NCI-H446 (cell line): Measurements from ENCODE around the gene KRT71.
"Not testable (repeated sequence)": the region's sequence is repeated elsewhere in the genome, so short reads cannot be mapped to it uniquely, and the experiment has no call there.

Experiments used
- DNase-seq, 2 experiments: peaks; one replicate each; lab custom pipeline; 2025; lab: John Stamatoyannopoulos, UW

Gene KRT71

DNA sequence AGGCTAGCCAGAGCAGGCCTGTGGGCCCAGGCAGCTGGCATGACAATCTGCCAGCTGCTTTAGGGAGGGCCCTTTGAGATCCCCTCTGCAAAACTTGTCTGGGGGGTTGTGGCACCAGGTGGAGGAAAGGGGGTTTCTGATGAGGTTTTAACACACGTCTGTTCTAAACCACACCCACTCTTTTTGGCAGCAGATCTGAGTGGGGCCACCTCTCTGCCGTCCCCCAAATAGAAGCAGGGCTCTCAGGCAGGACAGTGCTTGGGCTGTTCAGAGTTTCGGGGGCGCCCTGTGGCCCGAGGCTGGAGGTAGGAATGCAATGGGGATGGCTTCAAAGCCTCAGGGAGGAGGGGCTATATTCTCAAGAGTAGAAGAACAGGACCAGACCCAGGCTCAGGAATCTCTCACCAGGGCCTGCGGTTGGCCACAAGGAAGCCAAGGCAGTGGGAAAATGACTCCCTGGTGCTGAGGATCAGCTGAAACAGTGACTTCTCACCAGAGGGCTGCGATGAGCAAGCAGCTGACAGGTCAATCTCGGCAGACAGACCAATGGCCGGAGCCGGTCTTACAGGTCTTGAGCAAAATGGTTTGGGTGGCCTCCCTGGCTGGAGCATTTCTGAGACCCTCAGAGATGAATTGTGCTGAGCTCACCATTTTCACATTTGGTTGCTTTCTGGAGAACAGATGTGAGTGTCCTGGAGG lies 31.2 kb downstream of the KRT71 start:
- DNase-seq: no peak

- DNase-seq: no peak
These were observed 31.8 kb downstream of the KRT71 start for GRCh38 chr12:52521175-52521567.

DNA sequence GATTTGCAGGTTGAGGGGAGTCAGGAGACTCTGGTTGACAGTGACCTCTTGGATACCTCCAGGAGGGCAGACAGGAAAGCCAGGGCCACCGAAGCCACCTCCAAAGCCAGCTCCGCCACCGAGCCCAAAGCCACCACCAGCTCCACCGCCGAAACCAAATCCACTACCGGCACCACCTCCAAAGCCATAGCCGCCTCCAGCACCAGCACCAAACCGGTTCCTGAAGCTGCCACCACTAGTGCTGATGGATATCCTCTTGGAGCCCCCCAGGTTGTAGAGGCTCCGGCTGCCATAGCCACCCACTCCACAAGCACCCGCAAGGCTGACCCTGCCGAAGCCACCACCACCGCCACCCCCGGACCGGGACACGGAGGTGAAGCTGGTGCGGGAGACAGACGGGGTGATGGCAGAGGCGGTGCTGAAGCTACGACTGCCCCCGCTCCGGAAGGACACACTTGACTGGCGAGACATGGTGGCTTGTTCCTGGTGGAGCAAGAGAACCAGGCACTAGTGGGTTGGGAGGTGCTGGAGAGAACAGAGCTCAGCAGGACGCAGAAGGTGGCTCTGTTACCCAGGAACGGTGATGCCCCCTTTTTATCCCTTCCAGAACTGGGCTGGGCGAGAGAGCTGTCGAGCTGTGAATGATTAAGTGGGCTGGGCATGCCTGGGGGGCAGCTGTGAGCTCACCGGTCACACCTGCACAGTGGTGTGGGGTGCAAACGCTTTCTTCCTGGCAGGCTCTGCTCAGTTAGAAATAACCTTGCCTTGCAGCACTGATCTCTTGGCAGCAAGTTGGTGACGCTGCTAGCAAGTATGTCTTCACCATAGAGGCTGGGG lies 32.9 kb downstream of the KRT71 start, which contains the start of gene KRT5:
Gene KRT5 (minus strand): TSS at position 569 of the 837 bp plus-strand sequence. CDS start 98 bp downstream, at position 471.
- no peak for DNase-seq

DNA sequence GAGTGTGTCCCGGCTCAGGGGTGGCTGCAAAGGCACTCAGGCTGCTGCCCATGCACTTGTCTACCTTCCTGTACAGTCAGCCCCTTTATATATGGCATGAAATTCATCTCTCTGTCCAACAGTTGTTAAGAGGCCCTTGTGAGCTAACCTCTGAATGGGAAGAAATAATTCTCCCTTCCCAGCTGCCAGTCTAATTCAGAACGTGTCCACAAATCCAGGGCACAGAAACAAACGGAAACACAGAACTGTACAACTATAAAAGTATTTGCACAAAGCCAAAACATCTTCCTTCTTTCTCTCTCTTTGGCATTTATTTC lies 33.6 kb downstream of the KRT71 start:
- no peak for DNase-seq

GRCh38 chr12:52518574-52519386 lies 34.2 kb downstream of the KRT71 start:
- DNase-seq: no peak

DNA sequence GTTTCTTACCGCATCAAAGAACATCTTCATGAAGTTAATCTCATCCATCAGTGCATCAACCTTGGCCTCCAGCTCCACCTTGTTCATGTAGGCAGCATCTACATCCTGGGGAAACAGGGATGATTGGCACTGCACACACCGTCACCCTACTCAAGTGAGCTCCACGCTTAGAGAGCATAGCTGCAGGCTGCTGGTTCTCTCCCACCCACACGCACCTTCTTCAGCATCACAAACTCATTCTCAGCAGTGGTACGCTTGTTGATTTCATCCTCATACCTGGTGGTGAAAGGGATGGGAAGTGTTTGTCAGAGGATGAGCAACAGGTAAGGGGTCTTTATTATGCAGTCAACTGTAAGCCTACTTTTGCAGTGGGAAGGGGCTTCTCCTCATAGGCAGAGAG lies 35.1 kb downstream of the KRT71 start:
- DNase-seq: no peak

DNA sequence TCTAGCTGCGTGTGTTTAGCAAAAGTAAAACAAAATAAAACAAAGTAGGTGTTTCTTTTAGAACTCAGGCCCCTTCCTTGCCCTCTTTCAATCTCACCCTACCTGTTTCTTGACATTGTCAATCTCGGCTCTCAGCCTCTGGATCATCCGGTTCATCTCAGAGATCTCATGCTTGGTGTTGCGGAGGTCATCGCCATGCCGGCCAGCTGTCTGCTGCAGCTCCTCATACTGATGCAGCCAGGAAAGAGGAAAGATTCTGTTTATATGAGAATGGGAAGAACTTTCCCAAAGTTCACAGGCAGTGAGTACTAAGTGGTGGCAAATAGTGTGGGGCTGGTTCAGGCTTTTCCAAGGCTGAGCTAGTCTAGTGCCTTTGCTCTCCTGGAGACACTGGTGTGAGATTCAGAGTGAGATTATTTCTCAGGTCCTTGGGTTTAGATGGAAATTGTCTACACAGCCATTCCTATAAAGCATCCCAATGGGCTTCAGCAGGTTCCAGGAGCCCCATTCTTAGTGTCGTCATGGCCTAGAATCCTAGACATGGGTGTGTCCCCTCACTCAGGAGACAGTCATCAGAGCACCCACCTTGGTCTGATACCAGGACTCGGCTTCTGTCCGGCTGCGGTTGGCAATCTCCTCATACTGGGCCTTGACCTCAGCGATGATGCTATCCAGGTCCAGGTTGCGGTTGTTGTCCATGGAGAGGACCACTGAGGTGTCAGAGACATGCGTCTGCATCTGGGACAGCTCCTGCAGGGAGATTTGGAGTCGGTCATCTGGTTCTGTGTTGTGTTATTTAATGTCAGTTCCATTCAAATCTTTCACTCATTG lies 35.7 kb downstream of the KRT71 start:
- no peak for DNase-seq

- no peak for DNase-seq
These were observed 36.8 kb downstream of the KRT71 start for GRCh38 chr12:52515927-52516831.

GRCh38 chr12:52515319-52515646 lies 37.7 kb downstream of the KRT71 start:
- DNase-seq: no peak

- no peak for DNase-seq
These were observed 38.2 kb downstream of the KRT71 start for GRCh38 chr12:52514471-52515318.

DNA sequence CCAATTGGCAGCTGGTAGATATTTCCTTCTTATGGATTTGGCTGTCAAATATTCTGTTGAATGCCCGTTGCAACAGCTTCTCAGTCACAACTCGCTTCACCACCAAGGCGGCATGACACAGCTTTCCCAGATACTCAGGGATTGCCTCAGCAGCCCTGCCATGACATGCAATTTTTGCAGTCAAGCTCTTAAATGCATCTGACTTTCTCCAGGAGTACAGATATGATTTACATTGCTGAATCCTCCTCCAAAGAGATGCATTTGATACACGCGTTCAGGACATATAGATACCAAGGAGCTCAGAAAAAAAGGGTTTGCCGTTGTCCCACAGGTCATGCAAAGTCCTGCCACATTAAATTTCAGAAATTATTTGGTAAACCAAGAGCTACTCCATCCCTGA lies 39.2 kb downstream of the KRT71 start:
- no peak for DNase-seq

DNA sequence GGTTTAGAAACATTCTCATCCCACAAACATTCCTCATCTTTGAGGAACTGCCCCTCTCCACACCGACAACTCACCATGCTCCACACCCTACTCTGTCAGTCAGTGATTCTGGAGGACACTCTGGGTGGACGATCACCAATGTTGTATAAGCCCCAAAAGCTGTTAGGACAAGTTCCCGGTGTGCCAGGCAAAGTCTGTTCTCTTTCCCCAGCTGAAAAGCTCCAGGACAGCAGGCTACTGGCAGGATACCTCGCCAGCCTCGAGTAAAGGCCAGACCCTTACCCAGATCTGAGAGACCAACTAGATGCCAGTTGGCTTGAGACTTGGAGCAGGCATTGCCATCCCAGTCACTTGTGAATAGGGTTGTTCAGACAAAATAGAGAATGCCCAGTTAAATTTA lies 44.7 kb downstream of the KRT71 start:
- DNase-seq: no peak

DNA sequence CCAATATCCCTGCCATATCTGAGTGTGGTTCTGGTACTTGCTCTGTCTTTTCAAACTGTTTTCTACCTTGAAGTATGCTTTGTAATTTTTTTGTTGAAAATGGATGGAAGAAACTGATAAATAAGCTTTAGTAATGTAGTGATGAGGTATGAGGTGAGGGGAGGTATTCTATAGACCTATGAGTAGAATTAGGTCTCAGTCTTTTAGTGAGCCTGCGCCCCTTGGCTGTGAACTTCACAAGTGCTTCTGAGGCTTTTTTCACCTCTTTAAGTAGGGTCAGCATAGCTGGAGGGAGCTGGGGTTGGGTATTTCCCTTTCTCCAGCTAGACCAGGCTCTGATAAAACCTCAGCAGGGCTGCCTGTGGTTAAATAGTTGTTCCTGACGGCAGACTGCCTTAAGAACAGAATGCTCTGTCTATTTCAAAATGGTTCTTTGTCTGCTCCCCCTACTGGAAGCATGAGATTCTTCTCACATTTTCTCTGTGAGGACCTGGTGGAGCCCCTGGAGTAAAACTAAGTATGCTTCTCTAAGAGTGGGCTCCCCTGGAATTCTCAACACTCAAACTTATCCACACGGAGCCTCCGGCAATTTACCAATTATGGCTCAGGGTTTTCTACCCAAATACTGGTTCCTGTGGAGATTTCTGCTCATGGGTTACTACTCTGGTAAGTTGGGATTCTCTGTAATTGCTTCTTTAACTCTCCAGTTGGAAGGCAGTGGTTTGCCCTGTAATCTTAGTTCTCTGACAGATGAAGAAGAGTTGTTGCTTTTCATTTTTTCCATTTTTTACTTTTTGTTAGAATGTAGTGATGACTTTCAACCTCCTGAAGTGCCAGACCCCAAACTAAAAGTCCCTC lies 45.9 kb downstream of the KRT71 start:
- DNase-seq: peak in 1 of 2 experiments; percentile 3

DNA sequence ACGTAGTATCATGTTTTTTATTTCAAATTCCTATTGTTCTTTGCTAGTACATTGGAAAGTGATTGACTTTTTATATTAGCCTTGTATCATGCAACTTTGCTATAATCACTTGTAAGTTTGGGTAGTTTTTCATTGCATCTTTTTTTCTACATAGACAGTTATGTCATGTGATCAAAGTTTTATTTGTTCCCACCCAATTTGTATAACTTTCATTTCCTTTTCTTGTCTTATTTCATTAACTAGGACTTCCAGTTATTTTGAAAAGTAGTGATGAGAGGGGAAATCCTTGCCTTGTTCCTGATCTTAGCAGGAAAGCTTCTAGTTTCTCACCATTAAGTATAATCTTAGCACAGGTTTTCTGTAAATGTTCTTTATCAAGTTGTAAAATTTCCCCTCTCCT lies 50.1 kb downstream of the KRT71 start:
- DNase-seq: no peak

DNA sequence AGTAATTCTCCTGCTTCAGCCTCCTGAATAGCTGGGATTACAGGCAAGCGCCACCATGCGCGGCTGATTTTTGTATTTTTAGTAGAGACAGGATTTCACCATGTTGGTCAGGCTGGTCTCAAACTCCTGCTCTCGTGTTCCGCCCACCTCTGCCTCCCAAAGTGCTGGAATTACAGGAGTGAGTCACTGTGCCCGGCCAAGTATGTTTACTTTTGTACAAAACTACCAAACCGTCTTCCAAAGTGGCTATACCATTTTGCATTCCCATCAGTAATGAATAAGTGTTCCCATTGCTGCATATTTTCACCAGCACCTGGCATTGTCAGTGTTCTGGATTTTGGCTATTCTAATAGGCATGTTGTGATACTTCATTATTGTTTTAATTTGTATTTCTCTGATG lies 51.5 kb downstream of the KRT71 start:
- DNase-seq: no peak

- DNase-seq: not testable (repeated sequence)
These were observed 52.4 kb downstream of the KRT71 start for GRCh38 chr12:52500574-52500973.

GRCh38 chr12:52499806-52500560 lies 53.0 kb downstream of the KRT71 start:
- DNase-seq: no peak

- DNase-seq: no peak
These were observed 54.0 kb downstream of the KRT71 start for GRCh38 chr12:52498946-52499345.
